Thymus (tissue), 11 donors: ENCODE data around the gene ZFAND3. TPM values are rescaled to one million over a fixed set of nuclear protein-coding genes. Genes with fewer than 3 reads are reported as not detected.

Experiments
- DNase-seq, 9 donors: peaks; one replicate each; pipeline ENCODE4 v3.0.0-alpha.2; 2013; ENCODE audit warnings: low spot score in 9 of 9, low read depth in 6 of 9, missing footprints in 1 of 9
- H3K27ac ChIP-seq, 2 donors: one replicate each; pipeline ENCODE4 v1.5.1; 2013; ENCODE audit warnings: control low read depth in 1 of 2, low read depth in 1 of 2, low read length in 1 of 2, mild to moderate bottlenecking in 1 of 2, moderate library complexity in 1 of 2
- H3K27me3 ChIP-seq, 2 donors: one replicate each; pipeline ENCODE4 v1.5.1; 2013; ENCODE audit warnings: low read length in 1 of 2; ENCODE audit not compliant: control insufficient read depth in 2 of 2, insufficient read depth in 1 of 2
- H3K36me3 ChIP-seq, 2 donors: one replicate each; pipeline ENCODE4 v1.5.1; 2013; ENCODE audit warnings: low read length in 1 of 2, mild to moderate bottlenecking in 1 of 2, moderate library complexity in 1 of 2; ENCODE audit not compliant: control insufficient read depth in 2 of 2, insufficient read depth in 2 of 2
- H3K4me1 ChIP-seq, 2 donors: one replicate each; pipeline ENCODE4 v1.5.1; 2013; ENCODE audit warnings: low read length in 2 of 2; ENCODE audit not compliant: control insufficient read depth in 2 of 2, insufficient read depth in 2 of 2
- H3K4me3 ChIP-seq, 2 donors: one replicate each; pipeline ENCODE4 v1.5.1; 2013; ENCODE audit warnings: low read length in 2 of 2, control low read depth in 1 of 2, mild to moderate bottlenecking in 1 of 2
- H3K9me3 ChIP-seq, 2 donors: one replicate each; pipeline ENCODE4 v1.5.1; 2013; ENCODE audit warnings: low read length in 1 of 2, mild to moderate bottlenecking in 1 of 2; ENCODE audit not compliant: control insufficient read depth in 2 of 2, insufficient read depth in 1 of 2
- WGBS: extraction: QIAGEN DNeasy Blood & Tissue Kit; methylation state at CpG from one replicate; pipeline ENCODE4 v1.1.7; 2013; 5-methylcytosine and 5-hydroxymethylcytosine counted together
- polyA plus RNA-seq: library from polyadenylated mRNA; stranded (reverse); fragments of 200-250 nt; gene quantifications from one replicate; pipeline ENCODE4 v1.2.3, GENCODE V29; 2013
- total RNA-seq: library from RNA; stranded (reverse); fragments of 120-200 nt; gene quantifications from one replicate; pipeline ENCODE4 v1.2.4, GENCODE V29; 2013
- donor health status: healthy.

Gene ZFAND3
- total and polyA plus RNA-seq, 2 donors = 8.5 to 25.7 TPM

DNA sequence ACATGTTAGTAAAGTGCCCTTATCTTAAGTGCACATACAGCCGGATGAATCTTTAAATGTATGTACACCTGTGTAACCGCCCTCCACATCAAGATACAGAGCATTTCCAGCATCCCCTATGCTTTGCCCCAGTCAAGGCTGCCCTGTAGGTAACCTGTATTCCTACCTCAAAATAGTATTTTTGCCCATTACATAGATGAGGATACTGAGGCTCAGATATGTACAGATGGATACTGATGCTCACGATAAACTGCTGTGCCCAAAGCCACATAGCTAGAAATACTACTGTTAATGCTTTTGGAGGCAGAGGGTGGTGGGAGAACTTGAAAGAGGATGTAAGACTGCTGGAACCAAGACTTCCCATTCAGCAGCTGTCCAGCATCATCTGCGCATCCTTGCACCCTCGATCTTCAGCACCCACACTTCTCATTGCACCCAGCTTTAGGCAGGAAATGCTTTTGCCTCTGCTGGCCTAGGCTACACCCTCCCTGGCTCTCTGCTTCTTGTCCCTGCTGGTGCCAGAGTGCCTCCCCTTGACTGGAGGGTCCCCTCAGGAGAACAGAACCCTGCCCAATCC is 27.0 kb upstream of the ZFAND3 start:
- Histone ChIP-seq H3K4me3 (no peak overlapping the region), H3K27ac (no peak overlapping the region), H3K9me3 (no peaks in the 10 kb centered on the region), H3K4me1 (peaks cover 0 to 3% of the 10 kb centered on the region in 2 donors), H3K36me3 (no peaks in the 10 kb centered on the region), H3K27me3 (peaks cover 0 to 2% of the 10 kb centered on the region in 2 donors)
- WGBS = 94% methylated on average over 5 of the region's 5 CpGs
- no peak for DNase-seq

DNA sequence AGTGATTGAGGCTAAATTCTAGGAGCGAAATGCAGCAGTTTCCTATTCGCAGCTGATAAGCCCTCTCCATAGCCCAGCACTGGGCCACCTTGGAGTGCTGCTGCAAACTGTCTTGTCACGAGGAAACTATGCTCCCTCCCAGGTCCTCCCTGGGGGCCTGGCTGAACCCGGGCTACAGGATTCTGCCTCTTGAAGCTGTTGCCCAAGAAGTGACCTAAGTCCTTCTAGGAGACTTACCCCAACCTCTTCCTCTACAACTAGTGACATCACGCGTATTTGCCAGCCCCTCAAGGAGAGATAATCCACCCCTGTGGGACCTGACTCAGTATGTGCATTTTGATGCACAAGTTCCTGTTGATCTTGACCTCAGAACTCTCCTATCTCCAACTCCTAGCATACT is 26.5 kb upstream of the ZFAND3 start:
- 97% methylated on average over 6 of the region's 6 CpGs for WGBS
- H3K4me1 ChIP-seq = peaks cover 0 to 3% of the 10 kb centered on the region in 2 donors
- DNase-seq = no peak
- no peak overlapping the region for H3K4me3 ChIP-seq
- no peak overlapping the region for H3K27ac ChIP-seq
- H3K9me3 ChIP-seq = no peaks in the 10 kb centered on the region
- H3K27me3 ChIP-seq = no peaks in the 10 kb centered on the region
- H3K36me3 ChIP-seq = no peaks in the 10 kb centered on the region

DNA sequence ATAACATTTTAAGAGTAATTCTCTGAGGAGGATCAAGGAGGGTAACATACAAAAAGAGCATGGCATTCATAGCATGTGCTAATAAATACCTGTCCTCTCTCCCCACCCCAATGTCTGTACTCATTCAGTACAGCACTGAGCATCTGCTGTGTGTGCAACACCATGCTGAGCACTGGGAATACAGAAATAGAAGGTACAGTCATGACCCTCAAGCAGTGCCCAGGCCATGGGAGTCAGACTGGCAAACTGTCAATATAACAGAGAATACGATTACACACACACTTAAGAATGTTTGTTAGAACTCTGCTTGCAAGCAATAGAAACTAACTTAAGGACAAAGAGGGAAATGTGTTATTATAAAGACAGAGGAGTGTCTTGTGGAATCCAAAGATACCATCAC is 24.7 kb upstream of the ZFAND3 start:
- no peaks in the 10 kb centered on the region for H3K36me3 ChIP-seq
- no peaks in the 10 kb centered on the region for H3K9me3 ChIP-seq
- 97% methylated on average over 1 of the region's 1 CpG for WGBS
- no peaks in the 10 kb centered on the region for H3K27me3 ChIP-seq
- peaks cover 0 to 3% of the 10 kb centered on the region in 2 donors for H3K4me1 ChIP-seq
- DNase-seq = no peak
- no peak overlapping the region for H3K27ac ChIP-seq
- no peak overlapping the region for H3K4me3 ChIP-seq

- Histone ChIP-seq H3K36me3 (no peaks in the 10 kb centered on the region), H3K9me3 (no peaks in the 10 kb centered on the region), H3K4me1 (no peaks in the 10 kb centered on the region), H3K27ac (no peak overlapping the region), H3K27me3 (no peaks in the 10 kb centered on the region), H3K4me3 (no peak overlapping the region)
- no peak for DNase-seq
- 97% methylated on average over 11 of the region's 11 CpGs for WGBS
Observed at GRCh38 chr6:37798436-37799262, 20.9 kb upstream of the ZFAND3 start.

- no peaks in the 10 kb centered on the region for H3K4me1 ChIP-seq
- WGBS = 85% methylated on average over 5 of the region's 5 CpGs
- no peak for DNase-seq
Observed at GRCh38 chr6:37799263-37799644, 20.3 kb upstream of the ZFAND3 start.

DNA sequence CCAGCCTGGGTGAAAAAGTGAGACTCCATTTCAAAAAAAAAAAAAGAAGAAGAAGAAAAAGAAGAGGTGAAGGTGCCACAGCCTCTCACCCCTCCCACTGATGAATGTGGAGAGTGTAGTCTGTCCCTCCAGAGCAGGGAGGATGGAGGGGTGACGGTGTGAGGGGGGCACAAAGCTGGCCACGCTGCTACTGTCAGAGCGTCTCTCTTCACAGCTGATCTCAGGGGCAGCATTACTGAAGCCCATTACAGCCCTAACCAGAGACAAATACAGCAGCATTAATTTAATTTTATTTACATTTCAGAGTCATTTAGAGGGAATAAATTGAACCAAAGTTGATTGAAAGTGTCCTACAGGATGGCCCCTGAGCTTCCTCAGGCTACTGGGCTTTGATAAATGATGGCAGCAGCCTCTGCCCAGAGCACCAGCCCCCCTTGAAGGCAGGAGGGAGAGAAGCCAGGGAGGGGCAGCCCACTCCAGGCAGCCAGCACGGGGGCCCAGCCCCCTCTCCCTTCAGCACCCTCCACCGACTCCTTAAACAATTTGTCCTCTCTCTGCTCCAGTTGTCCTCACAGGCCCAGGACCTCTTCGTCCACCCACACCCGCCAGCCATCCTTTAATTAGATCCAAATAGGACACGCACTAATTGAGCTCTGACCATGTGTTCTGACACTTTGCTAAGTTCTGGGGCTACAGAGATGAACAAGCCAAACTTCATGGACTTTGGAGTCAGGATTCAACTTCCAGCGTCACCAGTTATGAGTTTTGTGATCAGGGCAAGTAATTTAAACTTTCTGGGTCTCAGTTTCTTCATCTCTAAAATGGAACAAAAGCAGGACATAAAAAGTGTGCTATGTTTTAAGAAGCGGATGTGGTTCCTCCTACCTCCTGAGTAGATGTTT is 18.6 kb upstream of the ZFAND3 start:
- 91% methylated on average over 10 of the region's 10 CpGs for WGBS
- DNase-seq = no peak
- H3K27ac ChIP-seq = no peak overlapping the region

More at GRCh38 chr6:37799263-37799644, 20.3 kb upstream of the ZFAND3 start:
- Histone ChIP-seq H3K27ac (no peak overlapping the region), H3K36me3 (no peaks in the 10 kb centered on the region), H3K27me3 (no peaks in the 10 kb centered on the region), H3K9me3 (no peaks in the 10 kb centered on the region), H3K4me3 (no peak overlapping the region)

GRCh38 chr6:37801605-37801940 is 18.0 kb upstream of the ZFAND3 start:
- H3K9me3 ChIP-seq = no peaks in the 10 kb centered on the region
- DNase-seq = no peak
- H3K36me3 ChIP-seq = no peaks in the 10 kb centered on the region
- no peaks in the 10 kb centered on the region for H3K27me3 ChIP-seq
- no peaks in the 10 kb centered on the region for H3K4me1 ChIP-seq
- H3K4me3 ChIP-seq = no peak overlapping the region
- no peak overlapping the region for H3K27ac ChIP-seq

More for the DNA sequence above, 18.6 kb upstream of the ZFAND3 start:
- no peak overlapping the region for H3K4me3 ChIP-seq
- no peaks in the 10 kb centered on the region for H3K27me3 ChIP-seq
- no peaks in the 10 kb centered on the region for H3K9me3 ChIP-seq
- H3K4me1 ChIP-seq = no peaks in the 10 kb centered on the region
- no peaks in the 10 kb centered on the region for H3K36me3 ChIP-seq

- Histone ChIP-seq H3K27ac (no peak overlapping the region), H3K36me3 (no peaks in the 10 kb centered on the region), H3K4me3 (no peak overlapping the region), H3K27me3 (no peaks in the 10 kb centered on the region), H3K4me1 (no peaks in the 10 kb centered on the region), H3K9me3 (no peaks in the 10 kb centered on the region)
- WGBS = 96% methylated on average over 2 of the region's 2 CpGs
- DNase-seq = no peak
Observed at GRCh38 chr6:37802810-37803209, 16.7 kb upstream of the ZFAND3 start.

DNA sequence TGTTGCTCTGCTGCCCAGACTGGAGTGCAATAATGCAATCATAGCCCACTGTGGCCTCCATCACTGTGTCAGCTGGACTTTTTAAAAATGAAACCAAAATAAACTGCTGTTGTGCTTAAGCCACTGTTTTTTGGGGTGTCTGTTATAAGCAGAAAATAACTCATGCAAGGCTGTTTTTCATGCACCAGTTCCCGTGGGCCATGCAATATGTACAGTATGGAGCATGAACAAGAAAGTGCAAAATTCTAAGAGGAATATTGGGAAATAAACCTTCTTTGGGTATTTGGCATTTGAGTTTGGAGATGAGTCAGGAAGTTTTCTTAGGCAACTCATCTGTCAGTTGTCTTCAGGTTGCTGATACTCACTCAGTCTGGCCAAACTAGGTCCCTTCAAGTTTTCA is 14.9 kb upstream of the ZFAND3 start:
- DNase-seq = no peak
- Histone ChIP-seq H3K9me3 (no peaks in the 10 kb centered on the region), H3K4me3 (no peak overlapping the region), H3K27me3 (no peaks in the 10 kb centered on the region), H3K27ac (no peak overlapping the region), H3K4me1 (no peaks in the 10 kb centered on the region), H3K36me3 (no peaks in the 10 kb centered on the region)
- 90% methylated on average over 1 of the region's 1 CpG for WGBS
